Loucy (cell line): ENCODE data around the gene MAPK6.

Experiments used
- EZH2phosphoT487 ChIP-seq: fragments of 200-600 bp; IDR thresholded peaks from 2 replicates; pipeline ENCODE4 v1.6.1; 2018; ENCODE audit warnings: antibody characterized with exemption, mild to moderate bottlenecking, moderate library complexity, borderline replicate concordance
- TF ChIP-seq, protein P1 (sequence below): fragments of 200-600 bp; sonication (generic); conservative IDR thresholded peaks from 2 replicates; pipeline ENCODE4 v1.5.1; 2014; ENCODE audit warnings: mild to moderate bottlenecking, antibody characterized with exemption, low read length

DNA sequence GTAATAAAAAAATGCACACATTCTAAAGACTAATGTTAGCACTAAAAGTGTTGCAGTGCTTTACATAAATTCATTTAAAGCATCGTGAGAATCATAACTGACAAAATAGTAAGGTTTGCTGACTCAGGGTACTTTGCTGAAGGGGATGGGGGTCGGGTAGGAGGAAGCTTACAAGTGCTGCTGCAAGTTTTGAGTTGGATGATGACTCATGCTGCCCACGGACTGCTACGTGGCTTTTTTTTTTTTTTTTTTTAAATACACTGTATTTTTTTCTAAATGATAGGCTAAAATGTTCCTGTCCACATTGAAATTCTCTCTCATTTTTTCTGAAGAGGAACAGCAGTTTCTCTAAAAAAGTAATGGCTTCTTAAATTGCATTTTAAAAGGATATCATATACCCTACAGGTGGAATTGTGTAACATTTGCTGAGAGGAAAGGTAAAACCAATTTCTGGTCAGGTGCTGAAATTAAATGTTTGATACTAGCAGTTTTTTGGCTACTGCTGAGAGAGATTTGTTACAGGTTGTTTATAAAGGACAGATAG lies 2.2 kb downstream of the MAPK6 start:
- TF ChIP-seq, protein P1, sequence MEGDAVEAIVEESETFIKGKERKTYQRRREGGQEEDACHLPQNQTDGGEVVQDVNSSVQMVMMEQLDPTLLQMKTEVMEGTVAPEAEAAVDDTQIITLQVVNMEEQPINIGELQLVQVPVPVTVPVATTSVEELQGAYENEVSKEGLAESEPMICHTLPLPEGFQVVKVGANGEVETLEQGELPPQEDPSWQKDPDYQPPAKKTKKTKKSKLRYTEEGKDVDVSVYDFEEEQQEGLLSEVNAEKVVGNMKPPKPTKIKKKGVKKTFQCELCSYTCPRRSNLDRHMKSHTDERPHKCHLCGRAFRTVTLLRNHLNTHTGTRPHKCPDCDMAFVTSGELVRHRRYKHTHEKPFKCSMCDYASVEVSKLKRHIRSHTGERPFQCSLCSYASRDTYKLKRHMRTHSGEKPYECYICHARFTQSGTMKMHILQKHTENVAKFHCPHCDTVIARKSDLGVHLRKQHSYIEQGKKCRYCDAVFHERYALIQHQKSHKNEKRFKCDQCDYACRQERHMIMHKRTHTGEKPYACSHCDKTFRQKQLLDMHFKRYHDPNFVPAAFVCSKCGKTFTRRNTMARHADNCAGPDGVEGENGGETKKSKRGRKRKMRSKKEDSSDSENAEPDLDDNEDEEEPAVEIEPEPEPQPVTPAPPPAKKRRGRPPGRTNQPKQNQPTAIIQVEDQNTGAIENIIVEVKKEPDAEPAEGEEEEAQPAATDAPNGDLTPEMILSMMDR = peak; percentile 17; the same call in 1 of the 2 replicates
- TF ChIP-seq EZH2phosphoT487 = no peak
